ENCODE data around the gene TGFBI.

TGFBI gene

GRCh38 chr5:136004436-136004835, 24.4 kb upstream of the TGFBI start:
- no peak for DNase-seq

GRCh38 chr5:136005476-136005875, 23.3 kb upstream of the TGFBI start:
- DNase-seq: no peak

GRCh38 chr5:136006164-136006563, 22.6 kb upstream of the TGFBI start:
- no peak for DNase-seq

GRCh38 chr5:136006761-136007251, 22.0 kb upstream of the TGFBI start:
- no peak for DNase-seq

- no peak for DNase-seq
These were observed 21.5 kb upstream of the TGFBI start for GRCh38 chr5:136007271-136007670.

- no peak for DNase-seq
These were observed 17.3 kb upstream of the TGFBI start for GRCh38 chr5:136011414-136012001.

- no peak for DNase-seq
These were observed 16.6 kb upstream of the TGFBI start for GRCh38 chr5:136012041-136012804.

- DNase-seq: no peak
These were observed 15.2 kb upstream of the TGFBI start for GRCh38 chr5:136013559-136013958.

- DNase-seq: no peak
These were observed 14.5 kb upstream of the TGFBI start for GRCh38 chr5:136014049-136015002.

- no peak for DNase-seq
These were observed 13.8 kb upstream of the TGFBI start for GRCh38 chr5:136015003-136015375.

GRCh38 chr5:136015966-136016650, 12.7 kb upstream of the TGFBI start:
- DNase-seq: no peak

- no peak for DNase-seq
These were observed 11.8 kb upstream of the TGFBI start for GRCh38 chr5:136016945-136017530.

GRCh38 chr5:136018814-136019783, 9.7 kb upstream of the TGFBI start:
- no peak for DNase-seq

- DNase-seq: no peak
These were observed 8.8 kb upstream of the TGFBI start for GRCh38 chr5:136020001-136020382.

- DNase-seq: no peak
These were observed 8.3 kb upstream of the TGFBI start for GRCh38 chr5:136020383-136021015.

- DNase-seq: no peak
These were observed 7.8 kb upstream of the TGFBI start for GRCh38 chr5:136021016-136021405.

- DNase-seq: no peak
These were observed 5.8 kb upstream of the TGFBI start for GRCh38 chr5:136022965-136023364.

- DNase-seq: no peak
These were observed 4.7 kb upstream of the TGFBI start for GRCh38 chr5:136023958-136024541.

GRCh38 chr5:136025900-136026299, 2.9 kb upstream of the TGFBI start:
- DNase-seq: no peak

- DNase-seq: no peak
These were observed 2.2 kb upstream of the TGFBI start for GRCh38 chr5:136026636-136027035.
